H1 (cell line): Measurements from ENCODE around the gene SYNDIG1. TPM values are rescaled to one million over a fixed set of nuclear protein-coding genes. Genes with fewer than 3 reads are reported as not detected.

Experiments
- CTCF ChIA-PET: fragments of 300-600 bp; sonication (Branson Sonifier 250); formaldehyde crosslinking; loops from one replicate; lab custom pipeline; 2021; ENCODE audit not compliant: partially characterized antibody; lab: Charles Lee
- POLR2A ChIA-PET: fragments of 300-600 bp; sonication (Branson Sonifier 250); formaldehyde crosslinking; loops from one replicate; lab custom pipeline; 2021; ENCODE audit warnings: inconsistent platforms; ENCODE audit not compliant: partially characterized antibody; lab: Charles Lee
- DNase-seq, 2 experiments: peaks; one replicate each; pipeline versions ENCODE4 v3.0.0 to v3.0.0-alpha.2; 2010 to 2022; ENCODE audit warnings: low spot score in 2 of 2, low read depth in 1 of 2, mixed read lengths in 1 of 2
- FAIRE-seq: peaks from 2 replicates; lab custom pipeline; 2011; peaks lifted over from hg19 to GRCh38; lab: Jason Lieb, UNC
- H2AFZ ChIP-seq: 2 replicates; pipeline ENCODE4 v1.8.1; 2012; ENCODE audit warnings: low read length, inconsistent platforms
- H2AK5ac ChIP-seq: 2 replicates; pipeline ENCODE4 v1.6.1; 2013; ENCODE audit warnings: low read depth, low read length
- H2BK120ac ChIP-seq: replicated peaks from 2 replicates; pipeline ENCODE3; 2013; ENCODE audit warnings: low read depth, low read length, inconsistent platforms
- H2BK12ac ChIP-seq: 2 replicates; pipeline ENCODE4 v1.6.1; 2013; ENCODE audit warnings: low read depth, low read length
- H2BK15ac ChIP-seq: 2 replicates; pipeline ENCODE4 v1.6.1; 2013; ENCODE audit warnings: low read length
- H2BK20ac ChIP-seq: 2 replicates; pipeline ENCODE4 v1.6.1; 2013; ENCODE audit warnings: low read length
- H2BK5ac ChIP-seq: 2 replicates; pipeline ENCODE4 v1.6.1; 2013; ENCODE audit warnings: low read depth, low read length
- H3K14ac ChIP-seq: 2 replicates; pipeline ENCODE4 v1.6.1; 2013; ENCODE audit warnings: inconsistent platforms; ENCODE audit not compliant: insufficient read length
- H3K18ac ChIP-seq: 2 replicates; pipeline ENCODE4 v1.6.1; 2013; ENCODE audit warnings: low read length; ENCODE audit errors: extremely low read depth
- H3K23ac ChIP-seq: 2 replicates; pipeline ENCODE4 v1.6.1; 2013; ENCODE audit warnings: inconsistent platforms; ENCODE audit not compliant: insufficient read length
- H3K23me2 ChIP-seq: 2 replicates; pipeline ENCODE4 v1.6.1; 2013; ENCODE audit warnings: low read depth, low read length
- H3K27ac ChIP-seq: 2 replicates; pipeline ENCODE4 v1.6.1; 2011; ENCODE audit warnings: low read depth, low read length, inconsistent platforms
- H3K27me3 ChIP-seq, 4 experiments: replicated peaks in 1 of 4; 1 replicate in 1 of 4; 2 replicates in 3 of 4; pipeline versions ENCODE4 v1.6.1 to v1.8.1; 2011 to 2013; ENCODE audit warnings: low read length in 3 of 4, mild to moderate bottlenecking in 3 of 4, inconsistent platforms in 2 of 4, mixed read lengths in 2 of 4, moderate library complexity in 1 of 4; ENCODE audit not compliant: control insufficient read depth in 3 of 4, insufficient read depth in 3 of 4; ENCODE audit errors: extremely low read depth in 1 of 4
- H3K36me3 ChIP-seq, 4 experiments: 2 replicates each; pipeline versions ENCODE4 v1.6.1 to v1.8.1; 2011 to 2013; ENCODE audit warnings: mild to moderate bottlenecking in 4 of 4, low read length in 3 of 4, moderate library complexity in 2 of 4, control low read depth in 1 of 4, inconsistent platforms in 1 of 4; ENCODE audit not compliant: insufficient read depth in 4 of 4, control insufficient read depth in 2 of 4
- H3K4ac ChIP-seq: replicated peaks from 2 replicates; pipeline ENCODE3; 2013; ENCODE audit warnings: low read length, low read depth, mixed read lengths, inconsistent platforms; ENCODE audit not compliant: insufficient read length
- H3K4me1 ChIP-seq, 4 experiments: replicated peaks in 1 of 4; 1 replicate in 1 of 4; 2 replicates in 3 of 4; pipeline versions ENCODE4 v1.6.1 to v1.8.1; 2011 to 2013; ENCODE audit warnings: low read length in 3 of 4, inconsistent platforms in 2 of 4, mixed read lengths in 1 of 4; ENCODE audit not compliant: insufficient read depth in 4 of 4, control insufficient read depth in 3 of 4
- H3K4me2 ChIP-seq, 2 experiments: 2 replicates each; pipeline versions ENCODE4 v1.6.1 to v1.8.1; 2011 to 2013; ENCODE audit warnings: low read depth in 2 of 2, low read length in 2 of 2, control low read depth in 1 of 2, inconsistent platforms in 1 of 2, mild to moderate bottlenecking in 1 of 2; ENCODE audit not compliant: insufficient read depth in 1 of 2
- H3K4me3 ChIP-seq, 4 experiments: fragments of 200-600, 300-600 bp in 1 of 4; sonication (generic), shearing (Covaris generic), sonication (Bioruptor Twin) in 1 of 4; 2 replicates each; pipeline versions ENCODE4 v1.5.1 to v1.8.1; 2011 to 2016; ENCODE audit warnings: low read length in 4 of 4, low read depth in 3 of 4, control low read depth in 2 of 4, inconsistent platforms in 2 of 4, mild to moderate bottlenecking in 2 of 4, mixed read lengths in 1 of 4, moderate library complexity in 1 of 4; ENCODE audit not compliant: insufficient read depth in 2 of 4; ENCODE audit errors: extremely low read depth in 1 of 4
- H3K56ac ChIP-seq: replicated peaks from 2 replicates; pipeline ENCODE3; 2013; ENCODE audit warnings: low read depth, mild to moderate bottlenecking, mixed read lengths, low read length, inconsistent platforms; ENCODE audit not compliant: insufficient read length
- H3K79me1 ChIP-seq: 2 replicates; pipeline ENCODE4 v1.6.1; 2013; ENCODE audit warnings: low read depth, low read length, control low read depth
- H3K79me2 ChIP-seq, 2 experiments: 2 replicates each; pipeline versions ENCODE4 v1.6.1 to v1.8.1; 2012 to 2013; ENCODE audit warnings: low read length in 2 of 2, mild to moderate bottlenecking in 2 of 2, inconsistent platforms in 1 of 2; ENCODE audit not compliant: insufficient read depth in 2 of 2, control insufficient read depth in 1 of 2
- H3K9ac ChIP-seq, 4 experiments: replicated peaks in 1 of 4; 1 replicate in 1 of 4; 2 replicates in 3 of 4; pipeline versions ENCODE4 v1.6.1 to v1.8.1; 2011 to 2013; ENCODE audit warnings: low read depth in 3 of 4, low read length in 3 of 4, control low read depth in 2 of 4, mild to moderate bottlenecking in 2 of 4, moderate library complexity in 2 of 4, inconsistent platforms in 1 of 4; ENCODE audit errors: extremely low read depth in 1 of 4
- H3K9me3 ChIP-seq, 2 experiments: 2 replicates each; pipeline versions ENCODE4 v1.6.1 to v1.8.1; 2012 to 2013; ENCODE audit warnings: mild to moderate bottlenecking in 2 of 2, moderate library complexity in 2 of 2, control low read depth in 1 of 2, inconsistent platforms in 1 of 2, low read depth in 1 of 2, low read length in 1 of 2, mixed read lengths in 1 of 2; ENCODE audit not compliant: insufficient read depth in 2 of 2
- H4K20me1 ChIP-seq, 2 experiments: replicated peaks in 1 of 2; 2 replicates each; pipeline versions ENCODE3 to v1.8.1; 2011 to 2013; ENCODE audit warnings: inconsistent platforms in 2 of 2, low read length in 2 of 2, mild to moderate bottlenecking in 1 of 2; ENCODE audit not compliant: insufficient read depth in 2 of 2, control insufficient read depth in 1 of 2
- H4K5ac ChIP-seq: 2 replicates; pipeline ENCODE4 v1.6.1; 2013; ENCODE audit warnings: low read length, low read depth, mixed read lengths, inconsistent platforms; ENCODE audit not compliant: insufficient read length
- H4K8ac ChIP-seq: 2 replicates; pipeline ENCODE4 v1.8.0; 2013; ENCODE audit warnings: mild to moderate bottlenecking, moderate library complexity, low read length, inconsistent platforms; ENCODE audit not compliant: insufficient read depth; ENCODE audit errors: extremely low read depth
- H4K91ac ChIP-seq: replicated peaks from 2 replicates; pipeline ENCODE3; 2013; ENCODE audit warnings: low read length, mixed read lengths, inconsistent platforms; ENCODE audit not compliant: insufficient read length
- BCL11A ChIP-seq, 2 experiments: IDR thresholded peaks; one replicate each; pipeline ENCODE4 v1.6.1; 2011; ENCODE audit warnings: low read depth in 2 of 2, low read length in 2 of 2, mild to moderate bottlenecking in 2 of 2
- CBX8 ChIP-seq: fragments of 300-800, 300-1000 bp; sonication (generic); IDR thresholded peaks from 2 replicates; pipeline ENCODE4 v1.7.1; 2016; ENCODE audit warnings: low read depth, low read length, borderline replicate concordance
- CREB1 ChIP-seq: IDR thresholded peaks from 2 replicates; pipeline ENCODE4 v1.6.1; 2012; ENCODE audit warnings: inconsistent platforms
- CTCF ChIP-seq, 3 experiments: IDR thresholded peaks; 1 replicate in 2 of 3; 2 replicates in 1 of 3; pipeline versions ENCODE4 v1.5.1 to v1.6.1; 2011; ENCODE audit warnings: low read length in 3 of 3, mild to moderate bottlenecking in 3 of 3, inconsistent platforms in 2 of 3, low read depth in 1 of 3, moderate library complexity in 1 of 3; ENCODE audit not compliant: insufficient read depth in 1 of 3; ENCODE audit errors: control extremely low read depth in 1 of 3
- HDAC6 ChIP-seq: IDR thresholded peaks from one replicate; pipeline ENCODE4 v1.7.1; 2012; ENCODE audit warnings: low read depth, mild to moderate bottlenecking, inconsistent platforms, low read length, moderate library complexity
- KDM5A ChIP-seq: fragments of 200-600 bp; IDR thresholded peaks from 2 replicates; pipeline ENCODE4 v1.7.1; 2012; ENCODE audit warnings: mild to moderate bottlenecking, low read length, inconsistent platforms, mixed read lengths
- RFX5 ChIP-seq: IDR thresholded peaks from 2 replicates; pipeline ENCODE4 v1.6.1; 2011; ENCODE audit warnings: low read depth, low read length, improper control_type of control experiment, borderline replicate concordance
- SP4 ChIP-seq: IDR thresholded peaks from 2 replicates; pipeline ENCODE4 v1.6.1; 2012; ENCODE audit warnings: low read length, inconsistent platforms
- TAF7 ChIP-seq: optimal IDR thresholded peaks from 2 replicates; pipeline ENCODE3; 2011; ENCODE audit warnings: low read depth, mild to moderate bottlenecking, inconsistent platforms, low read length, moderate library complexity, borderline replicate concordance
- WGBS, 2 experiments: shearing (Covaris generic) in 1 of 2; methylation state at CpG; one replicate each; pipeline versions ENCODE4 v1.1.6 to v1.1.7; 2013 to 2015; ENCODE audit warnings: low lambda C conversion rate in 2 of 2, mixed read lengths in 2 of 2, inconsistent platforms in 1 of 2, low coverage in 1 of 2, missing lambda C conversion rate in 1 of 2; ENCODE audit not compliant: insufficient replicate concordance in 2 of 2, insufficient coverage in 1 of 2, insufficient read length in 1 of 2; ENCODE audit errors: extremely low coverage in 1 of 2, missing lambda C conversion rate in 1 of 2; 5-methylcytosine and 5-hydroxymethylcytosine counted together
- polyA plus RNA-seq, 7 experiments: library from polyadenylated mRNA; depleted of rRNA in 3 of 7; stranded (reverse) in 5 of 7; unstranded in 2 of 7; fragments of >200 nt in 5 of 7; fragments of 200-250 nt in 2 of 7; gene quantifications; 1 replicate in 5 of 7; 2 replicates in 1 of 7; 4 replicates in 1 of 7; pipeline versions ENCODE4 v1.2.1 to v1.2.3, GENCODE V29; 2011 to 2013; ENCODE audit warnings: missing spikeins in 2 of 7, mixed read lengths in 2 of 7
- total RNA-seq: library from RNA; stranded (reverse); fragmentation: NEBNext Ultra II Directional; extraction: Animal tissue kit (Norgen Biotek cat#: 25700); gene quantifications from 2 replicates; pipeline ENCODE4 v1.2.1, GENCODE V29; 2021

Gene SYNDIG1
- total and polyA plus RNA-seq, 2 of the 8 experiments (the other 6 are each of a cell fraction or from before 2014, with no cell fraction given) = 6.5 to 7.8 TPM

- Histone ChIP-seq H3K9me3 (no peaks in the 10 kb centered on the region), H4K8ac (no peak overlapping the region), H4K5ac (no peak overlapping the region), H2BK12ac (peak overlapping the region; percentile 62; the same call in 1 of the 2 replicates), H3K14ac (no peak overlapping the region), H3K9ac (no peak overlapping the region), H3K56ac (no peak overlapping the region), H3K18ac (no peak overlapping the region), H3K4ac (no peak overlapping the region), H3K4me3 (no peak overlapping the region), H4K91ac (no peak overlapping the region), H2BK5ac (0 out of 2 replicates have a peak overlapping the region, but pooled peaks have one; percentile 40), H3K23ac (no peak overlapping the region), H2AFZ (no peak overlapping the region), H2BK120ac (no peak overlapping the region), H3K27ac (no peak overlapping the region), H3K27me3 (peaks cover 0 to 5% (median 0%) of the 10 kb centered on the region in 4 experiments; a peak in 2 of 7 replicates), H2BK20ac (0 out of 2 replicates have a peak overlapping the region, but pooled peaks have one; percentile 52), H3K79me1 (no peaks in the 10 kb centered on the region), H3K4me2 (no peak overlapping the region), H3K79me2 (no peaks in the 10 kb centered on the region), H3K23me2 (no peaks in the 10 kb centered on the region), H3K4me1 (peaks cover 4 to 7% (median 6%) of the 10 kb centered on the region in 4 experiments; a peak in 6 of 7 replicates), H2AK5ac (peak overlapping the region; percentile 9; the same call in 1 of the 2 replicates), H4K20me1 (no peaks in the 10 kb centered on the region), H2BK15ac (no peak overlapping the region), H3K36me3 (no peaks in the 10 kb centered on the region)
- DNase-seq = no peak
- CTCF ChIA-PET = interaction anchor here (1.0 kb wide), 1 partner anchor 330 kb away, joined by 4 read pairs; no protein-coding TSS in a partner anchor
- no peak for FAIRE-seq
- POLR2A ChIA-PET = interaction anchor here (0.5 kb wide), 1 partner anchor 20 kb away, joined by 3 read pairs; no protein-coding TSS in a partner anchor
- WGBS, 2 experiments = 94% methylated on average over 11 of the region's 11 CpGs; no CpG with 5 or more reads in 1 of the 2 experiments
- TF ChIP-seq CTCF (IDR thresholded peaks at IDR 0.05; ENCODE audit: control extremely low read depth in 1 of 3, insufficient read depth in 1 of 3, low read depth in 1 of 3, low read length in 3 of 3) (no peak), SP4 (no peak), CBX8 (no peak), KDM5A (no peak), HDAC6 (no peak), RFX5 (no peak), TAF7 (no peak), BCL11A (IDR thresholded peaks at IDR 0.05; ENCODE audit: low read depth in 2 of 2, low read length in 2 of 2) (no peak), CREB1 (no peak)
These were observed 18.6 kb upstream of the SYNDIG1 start for GRCh38 chr20:24450624-24451376.
